ENCODE results near the gene MMS19.
"Not testable (repeated sequence)": the region's sequence is repeated elsewhere in the genome, so short reads cannot be mapped to it uniquely, and the experiment has no call there.

Gene MMS19

GRCh38 chr10:97528876-97529275 is 30.7 kb upstream of the MMS19 start:
- not testable (repeated sequence) for DNase-seq (ENCODE audit: low spot score)

GRCh38 chr10:97525683-97526110 is 27.5 kb upstream of the MMS19 start:
- DNase-seq (ENCODE audit: low spot score): no peak

GRCh38 chr10:97525086-97525485 is 26.9 kb upstream of the MMS19 start:
- no peak for DNase-seq (ENCODE audit: low spot score)

- no peak for DNase-seq (ENCODE audit: low spot score)
These were observed 24.7 kb upstream of the MMS19 start for GRCh38 chr10:97522937-97523336.

- no peak for DNase-seq (ENCODE audit: low spot score)
These were observed 23.8 kb upstream of the MMS19 start for GRCh38 chr10:97522071-97522470.

- DNase-seq (ENCODE audit: low spot score): no peak
These were observed 22.9 kb upstream of the MMS19 start for GRCh38 chr10:97520978-97521761.

GRCh38 chr10:97520520-97520919 is 22.3 kb upstream of the MMS19 start:
- no peak for DNase-seq (ENCODE audit: low spot score)

- DNase-seq (ENCODE audit: low spot score): no peak
These were observed 21.1 kb upstream of the MMS19 start for GRCh38 chr10:97519342-97519741.

- no peak for DNase-seq (ENCODE audit: low spot score)
These were observed 20.2 kb upstream of the MMS19 start for GRCh38 chr10:97518301-97519043.

- no peak for DNase-seq (ENCODE audit: low spot score)
These were observed 19.6 kb upstream of the MMS19 start for GRCh38 chr10:97517778-97518300.

- DNase-seq (ENCODE audit: low spot score): no peak
These were observed 19.0 kb upstream of the MMS19 start for GRCh38 chr10:97517096-97517750.

GRCh38 chr10:97515271-97515978 is 17.2 kb upstream of the MMS19 start:
- DNase-seq (ENCODE audit: low spot score): no peak

GRCh38 chr10:97514344-97514743 is 16.1 kb upstream of the MMS19 start:
- no peak for DNase-seq (ENCODE audit: low spot score)

GRCh38 chr10:97512993-97513392 is 14.8 kb upstream of the MMS19 start:
- DNase-seq (ENCODE audit: low spot score): no peak

- no peak for DNase-seq (ENCODE audit: low spot score)
These were observed 13.7 kb upstream of the MMS19 start for GRCh38 chr10:97511711-97512440.

GRCh38 chr10:97510686-97511085 is 12.5 kb upstream of the MMS19 start:
- DNase-seq (ENCODE audit: low spot score): no peak

- DNase-seq (ENCODE audit: low spot score): no peak
These were observed 11.0 kb upstream of the MMS19 start for GRCh38 chr10:97509120-97509680.

- DNase-seq (ENCODE audit: low spot score): no peak
These were observed 10.1 kb upstream of the MMS19 start for GRCh38 chr10:97508342-97508741.

GRCh38 chr10:97506199-97506991 is 8.2 kb upstream of the MMS19 start:
- no peak for DNase-seq (ENCODE audit: low spot score)

GRCh38 chr10:97505152-97505551 is 6.9 kb upstream of the MMS19 start:
- DNase-seq (ENCODE audit: low spot score): no peak

All from NAMALWA (cell line).